ENCODE measurements around the gene PLB1. TPM values are rescaled to one million over a fixed set of nuclear protein-coding genes. Genes with fewer than 3 reads are reported as not detected.

The PLB1 gene
- total RNA-seq, 1 experiment from 2014 or later, result 0.40 TPM

DNA sequence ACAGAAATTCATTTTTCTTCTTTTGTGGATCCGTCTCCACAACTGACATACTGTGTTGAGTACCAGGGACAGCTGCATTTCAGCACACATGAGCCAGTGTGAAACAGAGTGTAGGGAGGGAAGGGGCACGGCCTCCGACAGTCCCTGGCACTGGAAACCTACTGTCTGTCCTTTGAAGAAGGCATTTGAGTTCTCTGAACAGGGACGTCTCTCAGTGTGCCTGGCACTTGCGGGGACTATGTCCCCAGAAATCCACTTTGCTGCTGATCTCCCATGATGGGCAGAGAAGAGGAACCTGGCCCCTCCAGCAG is 48.1 kb downstream of the PLB1 start:
- no peaks in the 10 kb centered on the region for H3K9me3 ChIP-seq (ENCODE audit: low read length)
- no peaks in the 10 kb centered on the region for H3K9me2 ChIP-seq (replicated peaks; ENCODE audit: low read length)
- H3K4me1 ChIP-seq (ENCODE audit: insufficient read depth, low read length), result peaks cover 11% of the 10 kb centered on the region
- ChIA-PET POLR2A (ENCODE audit: unreplicated experiment) (no interaction called here), CTCF (no interaction called here)
- no peaks in the 10 kb centered on the region for H3K27me3 ChIP-seq (ENCODE audit: low read length)
- no peaks in the 10 kb centered on the region for H3K36me3 ChIP-seq (ENCODE audit: low read depth, low read length)
- intact Hi-C loops (cut with micrococcal nuclease), result no loop called here
- no peaks in the 10 kb centered on the region for H4K20me1 ChIP-seq (ENCODE audit: low read length)
- DNase-seq (no peak), ATAC-seq (no peak)
- H3K79me2 ChIP-seq (ENCODE audit: low read length), result no peaks in the 10 kb centered on the region
- TF ChIP-seq EZH2 (IDR thresholded peaks at IDR 0.05; ENCODE audit: low read length, unreplicated experiment) (no peak), EZH2phosphoT487 (IDR thresholded peaks at IDR 0.05; ENCODE audit: borderline replicate concordance, low read length) (no peak)
- TF ChIP-seq, protein P1, sequence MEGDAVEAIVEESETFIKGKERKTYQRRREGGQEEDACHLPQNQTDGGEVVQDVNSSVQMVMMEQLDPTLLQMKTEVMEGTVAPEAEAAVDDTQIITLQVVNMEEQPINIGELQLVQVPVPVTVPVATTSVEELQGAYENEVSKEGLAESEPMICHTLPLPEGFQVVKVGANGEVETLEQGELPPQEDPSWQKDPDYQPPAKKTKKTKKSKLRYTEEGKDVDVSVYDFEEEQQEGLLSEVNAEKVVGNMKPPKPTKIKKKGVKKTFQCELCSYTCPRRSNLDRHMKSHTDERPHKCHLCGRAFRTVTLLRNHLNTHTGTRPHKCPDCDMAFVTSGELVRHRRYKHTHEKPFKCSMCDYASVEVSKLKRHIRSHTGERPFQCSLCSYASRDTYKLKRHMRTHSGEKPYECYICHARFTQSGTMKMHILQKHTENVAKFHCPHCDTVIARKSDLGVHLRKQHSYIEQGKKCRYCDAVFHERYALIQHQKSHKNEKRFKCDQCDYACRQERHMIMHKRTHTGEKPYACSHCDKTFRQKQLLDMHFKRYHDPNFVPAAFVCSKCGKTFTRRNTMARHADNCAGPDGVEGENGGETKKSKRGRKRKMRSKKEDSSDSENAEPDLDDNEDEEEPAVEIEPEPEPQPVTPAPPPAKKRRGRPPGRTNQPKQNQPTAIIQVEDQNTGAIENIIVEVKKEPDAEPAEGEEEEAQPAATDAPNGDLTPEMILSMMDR (conservative IDR thresholded peaks at IDR 0.05; ENCODE audit: low read depth, low read length), result no peak
- no peaks in the 10 kb centered on the region for H3F3A ChIP-seq (ENCODE audit: low read length, unreplicated experiment)
- BruUV-seq (replicated peaks), result no TSS peak
- no peak overlapping the region for H2AFZ ChIP-seq (ENCODE audit: low read length)
- H3K27ac ChIP-seq (ENCODE audit: low read length), result no peak overlapping the region
- no peak overlapping the region for H3K4me3 ChIP-seq (ENCODE audit: low read length)
- H3K4me2 ChIP-seq (ENCODE audit: low read length), result no peak overlapping the region
- no peak overlapping the region for H3K9ac ChIP-seq (ENCODE audit: low read length)

DNA sequence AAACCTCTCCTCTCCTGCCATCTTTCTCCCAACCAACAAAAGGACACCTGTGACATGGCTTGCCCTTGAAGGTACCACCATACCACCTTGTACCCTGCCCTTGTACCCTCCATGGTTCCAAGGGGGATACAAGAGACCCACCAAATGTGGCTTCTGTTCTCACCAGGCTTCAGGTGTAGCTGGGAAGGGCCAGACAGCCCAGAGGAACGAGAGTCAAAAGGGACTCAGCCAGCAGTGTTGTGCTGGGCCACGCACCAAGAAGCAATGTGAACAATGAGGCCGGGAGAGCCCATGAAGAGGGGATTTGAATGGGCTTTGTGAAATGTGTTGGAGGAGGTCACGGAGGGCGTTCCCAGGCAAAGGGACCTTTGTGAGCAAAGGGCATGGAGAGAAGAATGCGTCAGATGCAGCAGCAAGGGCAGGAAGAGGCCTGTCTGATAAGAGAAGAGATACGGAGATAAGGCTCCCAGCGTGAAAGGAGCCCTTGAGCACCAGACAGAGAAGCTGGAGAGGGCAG is 48.6 kb downstream of the PLB1 start:
- H4K20me1 ChIP-seq (ENCODE audit: low read length), result no peaks in the 10 kb centered on the region
- ATAC-seq, result no peak
- H2AFZ ChIP-seq (ENCODE audit: low read length), result 0 out of 2 replicates have a peak overlapping the region, but pooled peaks have one; percentile 39
- H3K79me2 ChIP-seq (ENCODE audit: low read length), result no peaks in the 10 kb centered on the region
- no peaks in the 10 kb centered on the region for H3K9me2 ChIP-seq (replicated peaks; ENCODE audit: low read length)
- no peaks in the 10 kb centered on the region for H3K9me3 ChIP-seq (ENCODE audit: low read length)
- 0 out of 2 replicates have a peak overlapping the region, but pooled peaks have one; percentile 4 for H3K4me2 ChIP-seq (ENCODE audit: low read length)
- DNase-seq, result no peak
- no peaks in the 10 kb centered on the region for H3F3A ChIP-seq (ENCODE audit: low read length, unreplicated experiment)
- intact Hi-C loops (cut with micrococcal nuclease), result no loop called here
- no peaks in the 10 kb centered on the region for H3K36me3 ChIP-seq (ENCODE audit: low read depth, low read length)
- H3K27ac ChIP-seq (ENCODE audit: low read length), result no peak overlapping the region
- BruUV-seq (replicated peaks), result no TSS peak
- no peak overlapping the region for H3K4me3 ChIP-seq (ENCODE audit: low read length)
- ChIA-PET POLR2A (ENCODE audit: unreplicated experiment) (no interaction called here), CTCF (no interaction called here)
- peaks cover 11% of the 10 kb centered on the region for H3K4me1 ChIP-seq (ENCODE audit: insufficient read depth, low read length)
- H3K9ac ChIP-seq (ENCODE audit: low read length), result no peak overlapping the region
- no peaks in the 10 kb centered on the region for H3K27me3 ChIP-seq (ENCODE audit: low read length)
- TF ChIP-seq, protein P1 (conservative IDR thresholded peaks at IDR 0.05; ENCODE audit: low read depth, low read length), result no peak
- TF ChIP-seq EZH2 (IDR thresholded peaks at IDR 0.05; ENCODE audit: low read length, unreplicated experiment) (no peak), EZH2phosphoT487 (IDR thresholded peaks at IDR 0.05; ENCODE audit: borderline replicate concordance, low read length) (no peak)

DNA sequence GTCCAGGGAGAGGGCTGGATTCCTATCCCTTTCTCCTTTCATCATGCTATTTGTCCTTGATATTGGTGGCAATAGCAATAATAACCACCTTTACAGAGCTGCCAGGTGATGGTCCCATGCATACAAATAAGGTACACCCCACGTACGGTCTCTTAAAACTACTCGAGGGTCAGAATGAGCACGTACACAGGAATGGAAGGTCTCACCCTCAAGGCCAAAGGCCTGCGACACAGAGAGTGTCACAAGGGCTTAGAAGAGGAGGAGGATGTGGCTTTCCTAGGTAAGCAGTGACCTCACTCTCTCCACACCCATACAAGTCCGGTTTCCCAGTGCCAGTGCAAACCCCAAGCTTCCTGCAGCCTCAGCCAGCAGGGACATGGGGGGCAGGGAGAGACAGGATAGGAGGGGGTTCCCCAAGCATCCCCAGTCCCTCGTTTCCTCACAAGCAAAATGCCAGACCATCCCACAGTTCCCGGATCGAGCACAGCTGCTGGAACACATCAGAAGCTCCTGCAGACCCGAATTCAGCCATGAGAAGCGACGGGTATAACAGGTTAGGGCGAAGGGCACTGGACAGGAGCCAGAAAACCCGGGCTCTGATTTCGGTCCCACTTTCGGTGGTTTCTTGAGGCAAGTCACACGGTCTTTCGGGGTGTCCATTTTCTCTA is 49.2 kb downstream of the PLB1 start:
- Histone ChIP-seq H3K9ac (ENCODE audit: low read length) (no peak overlapping the region), H3K4me3 (ENCODE audit: low read length) (no peak overlapping the region)
- peak; percentile 64 for ATAC-seq

More for the DNA sequence above, 49.2 kb downstream of the PLB1 start:
- Histone ChIP-seq H3K4me2 (ENCODE audit: low read length) (0 out of 2 replicates have a peak overlapping the region, but pooled peaks have one; percentile 4), H3K27ac (ENCODE audit: low read length) (no peak overlapping the region), H4K20me1 (ENCODE audit: low read length) (no peaks in the 10 kb centered on the region), H3K9me3 (ENCODE audit: low read length) (no peaks in the 10 kb centered on the region), H3K36me3 (ENCODE audit: low read depth, low read length) (no peaks in the 10 kb centered on the region), H3K9me2 (replicated peaks; ENCODE audit: low read length) (no peaks in the 10 kb centered on the region), H2AFZ (ENCODE audit: low read length) (peak overlapping the region; percentile 39; the same call in 1 of the 2 replicates), H3K27me3 (ENCODE audit: low read length) (no peaks in the 10 kb centered on the region), H3K79me2 (ENCODE audit: low read length) (no peaks in the 10 kb centered on the region), H3F3A (ENCODE audit: low read length, unreplicated experiment) (no peaks in the 10 kb centered on the region), H3K4me1 (ENCODE audit: insufficient read depth, low read length) (peaks cover 11% of the 10 kb centered on the region)
- DNase-seq, result peak; percentile 24
- TF ChIP-seq, protein P1 (conservative IDR thresholded peaks at IDR 0.05; ENCODE audit: low read depth, low read length), result no peak
- no peak for TF ChIP-seq EZH2phosphoT487 (IDR thresholded peaks at IDR 0.05; ENCODE audit: borderline replicate concordance, low read length)
- no peak for TF ChIP-seq EZH2 (IDR thresholded peaks at IDR 0.05; ENCODE audit: low read length, unreplicated experiment)
- CTCF ChIA-PET, result no interaction called here
- no TSS peak for BruUV-seq (replicated peaks)
- intact Hi-C loops (cut with micrococcal nuclease), result no loop called here
- POLR2A ChIA-PET (ENCODE audit: unreplicated experiment), result no interaction called here
